Measurements from ENCODE around the gene DYNC2I2. TPM values are rescaled to one million over a fixed set of nuclear protein-coding genes. Genes with fewer than 3 reads are reported as not detected.

The DYNC2I2 gene
- total and polyA plus RNA-seq, 10 of the 15 experiments (the other 5 are each of a cell fraction or from before 2014, with no cell fraction given) = 0.89 to 118 (median 47.9) TPM

DNA sequence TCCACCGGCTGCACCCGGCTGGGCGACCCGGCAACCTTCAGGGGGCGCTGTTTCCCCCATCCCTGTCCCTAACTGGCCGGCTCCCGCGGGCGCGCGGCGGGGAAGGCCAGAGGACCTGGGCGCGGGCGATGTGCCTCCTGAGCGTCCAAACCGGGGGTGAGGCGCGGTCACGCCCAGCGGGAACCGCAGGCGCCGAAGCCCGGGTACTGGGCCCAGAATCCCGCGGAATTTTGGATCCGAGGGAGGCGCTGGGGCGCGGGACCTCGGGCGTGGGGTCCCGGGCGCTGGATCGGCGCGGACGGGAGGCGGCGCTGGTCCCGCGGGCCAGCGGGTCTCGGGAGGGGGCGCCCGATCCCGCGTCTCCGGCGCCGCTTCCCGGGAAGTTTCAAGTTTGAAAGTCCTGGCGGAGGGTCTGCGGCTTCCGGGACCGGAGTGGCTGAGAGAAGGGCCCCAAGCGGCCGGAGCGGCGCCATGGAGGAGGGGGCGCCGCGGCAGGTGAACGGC lies 45.9 kb upstream of the DYNC2I2 start, which contains the start of gene PKN3 (continued):
- TF ChIP-seq EZH2 (IDR thresholded peaks at IDR 0.05; ENCODE audit: borderline replicate concordance, control insufficient read depth, low read depth, low read length) (no peak), CBX5 (IDR thresholded peaks at IDR 0.05; ENCODE audit: low read depth) (peak; percentile 71; the same call in 1 of the 2 replicates), HDAC2 (IDR thresholded peaks at IDR 0.05) (no peak), STAT1 (conservative IDR thresholded peaks at IDR 0.05) (0 out of 2 replicates have a peak, but pooled peaks have one; percentile 28), ATF2 (IDR thresholded peaks at IDR 0.05; ENCODE audit: low read length) (no peak), NFYB (IDR thresholded peaks at IDR 0.05; ENCODE audit: insufficient read depth, low read depth, low read length) (no peak), SUPT20H (IDR thresholded peaks at IDR 0.05; ENCODE audit: borderline replicate concordance, control insufficient read depth, low read depth, low read length) (no peak), TAF1 (IDR thresholded peaks at IDR 0.05; ENCODE audit: borderline replicate concordance, low read depth, low read length) (no peak), ZNF274 (IDR thresholded peaks at IDR 0.05; ENCODE audit: insufficient read depth, insufficient read length) (no peak), NR2C1 (IDR thresholded peaks at IDR 0.05) (0 out of 2 replicates have a peak, but pooled peaks have one; percentile 19), ATF7 (IDR thresholded peaks at IDR 0.05; ENCODE audit: low read depth) (no peak), MTA3 (IDR thresholded peaks at IDR 0.05; ENCODE audit: borderline replicate concordance, low read length) (no peak), TARDBP (IDR thresholded peaks at IDR 0.05; ENCODE audit: borderline replicate concordance) (no peak), KDM1A (IDR thresholded peaks at IDR 0.05; ENCODE audit: borderline replicate concordance) (no peak), PRDM15 (CRISPR knock-in tag; IDR thresholded peaks at IDR 0.05) (no peak), POLR2AphosphoS2 (IDR thresholded peaks at IDR 0.05; ENCODE audit: low read depth, low read length) (no peak), MYC (IDR thresholded peaks at IDR 0.05; ENCODE audit: insufficient read depth, insufficient read length, insufficient replicate concordance, low read length, severe bottlenecking) (no peak), PAX8 (IDR thresholded peaks at IDR 0.05) (no peak), CREM (IDR thresholded peaks at IDR 0.05; ENCODE audit: low read depth) (no peak), HCFC1 (IDR thresholded peaks at IDR 0.05; ENCODE audit: low read length) (no peak), MYB (IDR thresholded peaks at IDR 0.05; ENCODE audit: borderline replicate concordance, low read depth, low read length) (no peak), RAD21 (IDR thresholded peaks at IDR 0.05; ENCODE audit: insufficient read depth, low read depth, low read length) (peak; percentile 33)
- TF ChIP-seq, protein P1, sequence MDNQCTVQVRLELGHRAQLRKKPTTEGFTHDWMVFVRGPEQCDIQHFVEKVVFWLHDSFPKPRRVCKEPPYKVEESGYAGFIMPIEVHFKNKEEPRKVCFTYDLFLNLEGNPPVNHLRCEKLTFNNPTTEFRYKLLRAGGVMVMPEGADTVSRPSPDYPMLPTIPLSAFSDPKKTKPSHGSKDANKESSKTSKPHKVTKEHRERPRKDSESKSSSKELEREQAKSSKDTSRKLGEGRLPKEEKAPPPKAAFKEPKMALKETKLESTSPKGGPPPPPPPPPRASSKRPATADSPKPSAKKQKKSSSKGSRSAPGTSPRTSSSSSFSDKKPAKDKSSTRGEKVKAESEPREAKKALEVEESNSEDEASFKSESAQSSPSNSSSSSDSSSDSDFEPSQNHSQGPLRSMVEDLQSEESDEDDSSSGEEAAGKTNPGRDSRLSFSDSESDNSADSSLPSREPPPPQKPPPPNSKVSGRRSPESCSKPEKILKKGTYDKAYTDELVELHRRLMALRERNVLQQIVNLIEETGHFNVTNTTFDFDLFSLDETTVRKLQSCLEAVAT (IDR thresholded peaks at IDR 0.05) = no peak
- TF ChIP-seq, protein P2, sequence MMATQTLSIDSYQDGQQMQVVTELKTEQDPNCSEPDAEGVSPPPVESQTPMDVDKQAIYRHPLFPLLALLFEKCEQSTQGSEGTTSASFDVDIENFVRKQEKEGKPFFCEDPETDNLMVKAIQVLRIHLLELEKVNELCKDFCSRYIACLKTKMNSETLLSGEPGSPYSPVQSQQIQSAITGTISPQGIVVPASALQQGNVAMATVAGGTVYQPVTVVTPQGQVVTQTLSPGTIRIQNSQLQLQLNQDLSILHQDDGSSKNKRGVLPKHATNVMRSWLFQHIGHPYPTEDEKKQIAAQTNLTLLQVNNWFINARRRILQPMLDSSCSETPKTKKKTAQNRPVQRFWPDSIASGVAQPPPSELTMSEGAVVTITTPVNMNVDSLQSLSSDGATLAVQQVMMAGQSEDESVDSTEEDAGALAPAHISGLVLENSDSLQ (IDR thresholded peaks at IDR 0.05) = no peak

All from GM12878 (cell line).